Tibial nerve (tissue), 4 donors: Measurements from ENCODE around the gene LRIG2.

ENCODE experiments used
- EP300 ChIP-seq, 2 donors: sonication (generic); formaldehyde crosslinking; IDR thresholded peaks; one replicate each; pipeline ENCODE4 v1.6.1; 2017; ENCODE audit warnings: antibody characterized with exemption in 2 of 2, mild to moderate bottlenecking in 1 of 2
- POLR2A ChIP-seq, 2 donors: fragments of 450-650 bp; IDR thresholded peaks; one replicate each; pipeline ENCODE4 v1.6.1; 2017; ENCODE audit warnings: antibody characterized with exemption in 2 of 2, mild to moderate bottlenecking in 2 of 2, moderate library complexity in 2 of 2
- TF ChIP-seq, protein P1 (sequence below), 5 experiments: fragments of 200-600 bp in 3 of 5; fragments of 450-650 bp in 2 of 5; sonication (generic) in 3 of 5; IDR thresholded peaks; one replicate each; pipeline ENCODE4 v1.5.1; 2016 to 2019; ENCODE audit warnings: antibody characterized with exemption in 5 of 5, mild to moderate bottlenecking in 3 of 5, moderate library complexity in 2 of 5

DNA sequence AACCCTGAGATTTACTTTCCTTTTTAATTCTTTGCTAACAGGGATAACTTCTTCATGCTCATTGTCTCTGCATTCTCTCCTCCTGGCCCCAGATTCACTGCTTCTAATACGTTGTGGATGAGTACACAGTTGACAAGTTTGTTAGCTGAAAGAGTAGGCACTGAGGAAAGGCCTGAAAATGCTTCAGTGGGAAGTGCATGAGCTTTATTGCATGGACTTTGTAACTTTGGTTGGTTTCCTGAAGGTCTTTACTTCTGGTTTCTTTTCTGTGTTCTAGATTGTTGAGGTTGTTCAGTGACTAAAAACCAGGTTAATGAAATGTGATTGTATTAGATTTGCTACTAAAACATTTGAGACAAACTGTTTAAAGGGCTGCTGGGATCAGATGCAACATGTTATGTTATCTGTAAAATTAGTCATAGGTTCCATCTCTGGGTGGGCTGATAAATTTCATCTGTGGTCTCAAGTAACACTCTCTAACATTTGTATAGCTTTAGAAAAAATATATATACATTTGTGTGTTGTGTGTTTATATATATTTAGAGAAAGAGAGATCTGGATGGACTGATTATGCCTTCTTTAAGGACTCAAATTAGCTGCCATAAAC lies 19.1 kb downstream of the LRIG2 start:
- TF ChIP-seq, protein P1, sequence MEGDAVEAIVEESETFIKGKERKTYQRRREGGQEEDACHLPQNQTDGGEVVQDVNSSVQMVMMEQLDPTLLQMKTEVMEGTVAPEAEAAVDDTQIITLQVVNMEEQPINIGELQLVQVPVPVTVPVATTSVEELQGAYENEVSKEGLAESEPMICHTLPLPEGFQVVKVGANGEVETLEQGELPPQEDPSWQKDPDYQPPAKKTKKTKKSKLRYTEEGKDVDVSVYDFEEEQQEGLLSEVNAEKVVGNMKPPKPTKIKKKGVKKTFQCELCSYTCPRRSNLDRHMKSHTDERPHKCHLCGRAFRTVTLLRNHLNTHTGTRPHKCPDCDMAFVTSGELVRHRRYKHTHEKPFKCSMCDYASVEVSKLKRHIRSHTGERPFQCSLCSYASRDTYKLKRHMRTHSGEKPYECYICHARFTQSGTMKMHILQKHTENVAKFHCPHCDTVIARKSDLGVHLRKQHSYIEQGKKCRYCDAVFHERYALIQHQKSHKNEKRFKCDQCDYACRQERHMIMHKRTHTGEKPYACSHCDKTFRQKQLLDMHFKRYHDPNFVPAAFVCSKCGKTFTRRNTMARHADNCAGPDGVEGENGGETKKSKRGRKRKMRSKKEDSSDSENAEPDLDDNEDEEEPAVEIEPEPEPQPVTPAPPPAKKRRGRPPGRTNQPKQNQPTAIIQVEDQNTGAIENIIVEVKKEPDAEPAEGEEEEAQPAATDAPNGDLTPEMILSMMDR (IDR thresholded peaks at IDR 0.05): no peak
- TF ChIP-seq POLR2A (IDR thresholded peaks at IDR 0.05) (no peak), EP300 (IDR thresholded peaks at IDR 0.05) (no peak)
